Right atrium auricular region (tissue), 2 donors: ENCODE measurements around the gene GPR152. TPM values are rescaled to one million over a fixed set of nuclear protein-coding genes. Genes with fewer than 3 reads are reported as not detected.
"Not testable (repeated sequence)": the region's sequence is repeated elsewhere in the genome, so short reads cannot be mapped to it uniquely, and the experiment has no call there.

Experiments
- DNase-seq: peaks from one replicate; pipeline ENCODE4 v3.0.0-alpha.2; 2019; ENCODE audit warnings: low spot score
- H3K27ac ChIP-seq, 2 donors: fragments of 200-600 bp; sonication (generic); 1 replicate in 1 of 2; 2 replicates in 1 of 2; pipeline ENCODE4 v1.5.1; 2016 to 2019
- H3K27me3 ChIP-seq, 2 donors: fragments of 200-600 bp; sonication (generic); one replicate each; pipeline versions ENCODE4 v1.5.1 to v1.6.0; 2017 to 2019
- H3K36me3 ChIP-seq: fragments of 200-600 bp; sonication (generic); one replicate; pipeline ENCODE4 v1.5.1; 2016
- H3K4me1 ChIP-seq, 2 donors: fragments of 200-600 bp; sonication (generic); one replicate each; pipeline versions ENCODE4 v1.5.1 to v1.6.0; 2017 to 2019
- H3K4me3 ChIP-seq, 2 donors: fragments of 200-600 bp; sonication (generic); 1 replicate in 1 of 2; 2 replicates in 1 of 2; pipeline ENCODE4 v1.5.1; 2017 to 2019; ENCODE audit warnings: mild to moderate bottlenecking in 1 of 2, moderate library complexity in 1 of 2
- H3K9me3 ChIP-seq, 2 donors: fragments of 200-600 bp; sonication (generic); one replicate each; pipeline ENCODE4 v1.5.1; 2019
- total RNA-seq, 2 donors: library from RNA; depleted of rRNA; stranded (reverse); fragments of >200 nt; gene quantifications; one replicate each; pipeline ENCODE4 v1.1.0, GENCODE V29; 2016
- TF ChIP-seq, protein P1 (sequence below), 2 donors: fragments of 200-600 bp; sonication (generic); IDR thresholded peaks; one replicate each; pipeline ENCODE4 v1.5.1; 2019; ENCODE audit warnings: antibody characterized with exemption in 2 of 2

Gene GPR152
- total RNA-seq, 2 donors from 2014 or later = not detected

DNA sequence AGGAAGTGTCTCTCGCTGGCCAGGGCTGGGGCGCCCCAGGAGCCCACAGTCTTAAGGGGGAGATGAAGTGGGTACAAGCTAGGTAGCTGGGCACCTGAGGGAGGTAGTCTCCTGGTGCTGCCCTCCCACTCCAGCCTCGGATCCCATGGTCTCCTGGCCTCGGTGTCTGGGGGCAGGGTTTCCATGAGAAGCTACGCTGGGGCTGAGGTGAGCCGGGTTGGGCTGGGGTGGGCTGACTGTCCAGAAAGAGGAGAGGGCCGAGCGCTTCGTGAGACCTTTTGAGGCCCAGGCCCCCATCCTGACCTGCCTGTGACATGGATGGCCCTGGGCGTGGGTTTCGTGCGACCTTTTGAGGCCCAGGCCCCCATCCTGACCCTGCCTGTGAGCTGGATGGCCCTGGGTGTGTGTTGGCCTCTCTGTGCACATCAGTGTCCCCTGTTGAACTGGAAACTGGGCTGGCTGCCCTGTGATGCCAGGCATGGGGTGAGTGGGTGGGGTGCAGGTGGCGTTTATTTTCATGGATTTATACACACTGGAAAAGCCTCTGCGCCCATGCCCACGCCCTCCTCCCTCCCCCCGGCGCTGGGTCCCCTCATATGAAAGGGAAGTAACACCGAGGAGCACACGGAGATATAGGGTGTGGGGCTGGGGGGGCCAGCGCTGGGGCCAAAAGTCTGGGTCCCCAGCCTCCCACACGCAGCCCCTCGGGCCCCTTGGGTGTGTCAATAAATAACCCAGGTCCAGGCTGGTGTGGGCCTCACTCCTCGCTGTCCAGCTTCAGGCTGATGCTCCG lies 38.9 kb upstream of the GPR152 start:
- TF ChIP-seq, protein P1, sequence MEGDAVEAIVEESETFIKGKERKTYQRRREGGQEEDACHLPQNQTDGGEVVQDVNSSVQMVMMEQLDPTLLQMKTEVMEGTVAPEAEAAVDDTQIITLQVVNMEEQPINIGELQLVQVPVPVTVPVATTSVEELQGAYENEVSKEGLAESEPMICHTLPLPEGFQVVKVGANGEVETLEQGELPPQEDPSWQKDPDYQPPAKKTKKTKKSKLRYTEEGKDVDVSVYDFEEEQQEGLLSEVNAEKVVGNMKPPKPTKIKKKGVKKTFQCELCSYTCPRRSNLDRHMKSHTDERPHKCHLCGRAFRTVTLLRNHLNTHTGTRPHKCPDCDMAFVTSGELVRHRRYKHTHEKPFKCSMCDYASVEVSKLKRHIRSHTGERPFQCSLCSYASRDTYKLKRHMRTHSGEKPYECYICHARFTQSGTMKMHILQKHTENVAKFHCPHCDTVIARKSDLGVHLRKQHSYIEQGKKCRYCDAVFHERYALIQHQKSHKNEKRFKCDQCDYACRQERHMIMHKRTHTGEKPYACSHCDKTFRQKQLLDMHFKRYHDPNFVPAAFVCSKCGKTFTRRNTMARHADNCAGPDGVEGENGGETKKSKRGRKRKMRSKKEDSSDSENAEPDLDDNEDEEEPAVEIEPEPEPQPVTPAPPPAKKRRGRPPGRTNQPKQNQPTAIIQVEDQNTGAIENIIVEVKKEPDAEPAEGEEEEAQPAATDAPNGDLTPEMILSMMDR (IDR thresholded peaks at IDR 0.05) = no peak
- Histone ChIP-seq H3K27ac (no peak overlapping the region), H3K4me1 (peaks cover 0 to under 1% of the 10 kb centered on the region in 2 donors), H3K27me3 (no peaks in the 10 kb centered on the region), H3K36me3 (peaks cover 64% of the 10 kb centered on the region), H3K9me3 (no peaks in the 10 kb centered on the region), H3K4me3 (no peak overlapping the region)
- no peak for DNase-seq

DNA sequence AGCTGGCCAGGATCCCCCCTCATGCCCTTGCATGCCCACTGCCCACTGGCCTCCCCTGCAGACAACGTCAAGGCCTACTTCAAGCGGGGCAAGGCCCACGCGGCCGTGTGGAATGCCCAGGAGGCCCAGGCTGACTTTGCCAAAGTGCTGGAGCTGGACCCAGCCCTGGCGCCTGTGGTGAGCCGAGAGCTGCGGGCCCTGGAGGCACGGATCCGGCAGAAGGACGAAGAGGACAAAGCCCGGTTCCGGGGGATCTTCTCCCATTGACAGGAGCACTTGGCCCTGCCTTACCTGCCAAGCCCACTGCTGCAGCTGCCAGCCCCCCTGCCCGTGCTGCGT lies 38.2 kb upstream of the GPR152 start:
- Histone ChIP-seq H3K9me3 (no peaks in the 10 kb centered on the region), H3K4me1 (peaks cover 0 to 7% of the 10 kb centered on the region in 2 donors), H3K27ac (no peak overlapping the region), H3K36me3 (peaks cover 64% of the 10 kb centered on the region), H3K4me3 (no peak overlapping the region), H3K27me3 (no peaks in the 10 kb centered on the region)
- DNase-seq = no peak
- TF ChIP-seq, protein P1 (IDR thresholded peaks at IDR 0.05) = no peak

- no peaks in the 10 kb centered on the region for H3K27me3 ChIP-seq
- no peak for DNase-seq
- H3K27ac ChIP-seq = no peak overlapping the region
- H3K4me3 ChIP-seq = no peak overlapping the region
- H3K9me3 ChIP-seq = no peaks in the 10 kb centered on the region
- peaks cover 64% of the 10 kb centered on the region for H3K36me3 ChIP-seq
- TF ChIP-seq, protein P1 (IDR thresholded peaks at IDR 0.05) = no peak
- peaks cover 0 to 10% of the 10 kb centered on the region in 2 donors for H3K4me1 ChIP-seq
These were observed 37.6 kb upstream of the GPR152 start for GRCh38 chr11:67489885-67490726.

DNA sequence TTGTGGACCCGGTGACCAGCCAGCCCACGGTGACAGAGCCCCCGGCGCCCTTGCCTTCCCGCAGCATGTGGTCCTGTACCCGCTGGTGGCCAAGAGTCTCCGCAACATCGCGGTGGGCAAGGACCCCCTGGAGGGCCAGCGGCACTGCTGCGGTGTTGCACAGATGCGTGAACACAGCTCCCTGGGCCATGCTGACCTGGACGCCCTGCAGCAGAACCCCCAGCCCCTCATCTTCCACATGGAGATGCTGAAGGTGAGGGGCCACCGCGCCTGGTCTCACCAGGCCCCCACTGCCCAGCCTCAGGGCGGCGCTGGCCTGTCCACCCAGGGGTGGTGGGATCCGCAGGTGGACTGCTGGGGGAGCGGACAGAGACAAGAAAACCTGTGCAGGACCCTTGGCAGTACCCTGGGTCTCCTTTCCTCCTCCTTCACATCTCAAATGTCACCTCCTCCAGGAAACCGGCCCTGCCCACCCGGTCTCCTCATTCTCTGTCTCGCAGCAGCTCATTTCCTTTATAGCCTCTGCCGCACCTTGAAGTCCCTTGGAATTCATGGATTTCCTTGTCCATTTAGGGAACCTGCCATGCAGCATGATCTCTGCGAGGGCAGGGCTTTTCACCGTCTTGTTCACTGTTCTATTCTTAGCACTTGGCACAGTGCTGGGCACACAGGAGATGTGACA lies 36.8 kb upstream of the GPR152 start:
- H3K9me3 ChIP-seq = no peaks in the 10 kb centered on the region
- peaks cover 64% of the 10 kb centered on the region for H3K36me3 ChIP-seq
- H3K27me3 ChIP-seq = no peaks in the 10 kb centered on the region
- H3K4me3 ChIP-seq = no peak overlapping the region
- DNase-seq = no peak
- no peak overlapping the region for H3K27ac ChIP-seq
- TF ChIP-seq, protein P1 (IDR thresholded peaks at IDR 0.05) = no peak
- peaks cover 0 to 17% of the 10 kb centered on the region in 2 donors for H3K4me1 ChIP-seq

DNA sequence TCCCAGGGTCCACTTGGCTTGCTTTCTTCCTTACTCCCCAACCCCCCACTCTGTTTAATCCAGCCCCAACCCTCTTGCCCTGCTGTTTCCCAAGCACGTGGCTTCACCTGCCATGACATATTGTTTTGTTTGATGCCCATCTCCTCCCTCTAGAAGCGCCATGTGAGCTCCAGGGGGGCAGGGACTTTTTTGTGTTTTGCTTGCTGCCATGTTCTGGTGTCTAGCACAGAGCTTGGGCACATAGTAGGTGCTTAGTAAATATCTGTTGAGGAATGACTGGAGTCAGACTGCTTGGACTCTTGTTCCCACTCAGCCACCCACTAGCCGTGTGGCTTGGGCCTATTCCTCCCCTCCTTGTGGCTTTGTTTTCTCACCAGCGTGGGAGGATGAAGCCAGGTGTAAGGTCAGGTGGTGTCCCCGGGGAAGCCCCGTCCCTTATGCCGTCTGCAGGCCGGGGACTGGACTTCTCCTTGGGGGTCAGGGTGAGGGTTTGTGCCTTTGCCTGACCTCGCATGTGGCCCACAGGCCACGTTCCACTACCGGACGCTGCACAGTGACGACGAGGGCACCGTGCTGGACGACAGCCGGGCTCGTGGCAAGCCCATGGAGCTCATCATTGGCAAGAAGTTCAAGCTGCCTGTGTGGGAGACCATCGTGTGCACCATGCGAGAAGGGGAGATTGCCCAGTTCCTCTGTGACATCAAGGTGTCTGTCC lies 34.1 kb upstream of the GPR152 start:
- peaks cover 0 to 34% of the 10 kb centered on the region in 2 donors for H3K4me1 ChIP-seq
- no peak overlapping the region for H3K27ac ChIP-seq
- H3K36me3 ChIP-seq = peaks cover 39% of the 10 kb centered on the region

GRCh38 chr11:67485873-67486361 lies 33.4 kb upstream of the GPR152 start:
- not testable (repeated sequence) for H3K27me3 ChIP-seq, H3K27ac ChIP-seq, DNase-seq, H3K9me3 ChIP-seq, H3K4me3 ChIP-seq
- H3K4me1 ChIP-seq = peaks cover 0 to 34% of the 10 kb centered on the region in 2 donors
- peaks cover 32% of the 10 kb centered on the region for H3K36me3 ChIP-seq

More for the DNA sequence above, 34.1 kb upstream of the GPR152 start:
- H3K27me3 ChIP-seq = no peaks in the 10 kb centered on the region
- H3K4me3 ChIP-seq = no peak overlapping the region
- TF ChIP-seq, protein P1 (IDR thresholded peaks at IDR 0.05) = no peak
- no peak for DNase-seq
- no peaks in the 10 kb centered on the region for H3K9me3 ChIP-seq
